GM06990 (cell line): Measurements from ENCODE around the gene SLC15A2.

Experiments
- DNase-seq: peaks from one replicate; pipeline ENCODE4 v3.0.0-alpha.2; 2011; ENCODE audit not compliant: insufficient read length; ENCODE audit errors: extremely low read depth
- H3K27me3 ChIP-seq: replicated peaks from 2 replicates; pipeline ENCODE4 v1.6.0; 2011; ENCODE audit warnings: low read length; ENCODE audit not compliant: control insufficient read depth, insufficient read depth
- H3K36me3 ChIP-seq: 2 replicates; pipeline ENCODE4 v1.5.1; 2011; ENCODE audit warnings: low read length; ENCODE audit not compliant: control insufficient read depth, insufficient read depth
- H3K4me3 ChIP-seq: replicated peaks from 2 replicates; pipeline ENCODE4 v1.5.1; 2011; ENCODE audit warnings: low read depth, mild to moderate bottlenecking, control low read depth, low read length
- CTCF ChIP-seq: IDR thresholded peaks from 2 replicates; pipeline ENCODE4 v1.5.1; 2011; ENCODE audit warnings: low read length, control low read depth, mild to moderate bottlenecking, inconsistent platforms; ENCODE audit not compliant: insufficient read depth, poor library complexity, severe bottlenecking

Gene SLC15A2

GRCh38 chr3:121992601-121993560, 98.7 kb downstream of the SLC15A2 start:
- Histone ChIP-seq H3K27me3 (no peaks in the 10 kb centered on the region), H3K36me3 (peaks cover 16% of the 10 kb centered on the region), H3K4me3 (no peak overlapping the region)
- DNase-seq = peak; percentile 64
- TF ChIP-seq CTCF = no peak
